ENCODE results near the gene RFX1. TPM values are rescaled to one million over a fixed set of nuclear protein-coding genes. Genes with fewer than 3 reads are reported as not detected.

Gene RFX1
- total RNA-seq, 1 donor from 2014 or later = 16.4 TPM

Other genes starting within 250 kb of the RFX1 start
- 50.7 TPM for gene MRI1, start 241.8 kb downstream of the RFX1 start, total RNA-seq
- gene C19orf53, start 231.9 kb downstream of the RFX1 start, total RNA-seq = 78.2 TPM
- 8.1 TPM for gene ZSWIM4, start 210.9 kb downstream of the RFX1 start, total RNA-seq
- not detected for gene NANOS3, start 129.2 kb downstream of the RFX1 start, total RNA-seq
- 3.3 TPM for gene BRME1, start 100.2 kb downstream of the RFX1 start, total RNA-seq
- gene CC2D1A, start 100.1 kb downstream of the RFX1 start, total RNA-seq = 57.2 TPM
- 7.9 TPM for gene PODNL1, start 67.9 kb downstream of the RFX1 start, total RNA-seq
- gene DCAF15, start 53.8 kb downstream of the RFX1 start, total RNA-seq = 30.0 TPM
- not detected for gene RLN3, start 21.8 kb upstream of the RFX1 start, total RNA-seq
- gene IL27RA, start 25.4 kb upstream of the RFX1 start, total RNA-seq = 5.1 TPM
- 24.1 TPM for gene PALM3, start 55.8 kb upstream of the RFX1 start, total RNA-seq
- gene MISP3, start 66.5 kb upstream of the RFX1 start, total RNA-seq = 4.3 TPM
- gene C19orf67, start 79.5 kb upstream of the RFX1 start, total RNA-seq = not detected
- 24.3 TPM for gene SAMD1, start 84.4 kb upstream of the RFX1 start, total RNA-seq
- 89.3 TPM for gene PRKACA, start 111.4 kb upstream of the RFX1 start, total RNA-seq
- 1.5 TPM for gene ASF1B, start 130.3 kb upstream of the RFX1 start, total RNA-seq
- gene ADGRL1, start 199.8 kb upstream of the RFX1 start, total RNA-seq = 27.9 TPM